Prostate gland (tissue), 2 donors: Measurements from ENCODE around the gene CD72.

Experiments used
- CTCF ChIP-seq, 4 experiments: fragments of 200-600 bp in 2 of 4; fragments of 450-650 bp in 2 of 4; sonication (generic) in 2 of 4; IDR thresholded peaks; 1 replicate in 3 of 4; 2 replicates in 1 of 4; pipeline ENCODE4 v1.5.1; 2016 to 2019; ENCODE audit warnings: antibody characterized with exemption in 4 of 4, mild to moderate bottlenecking in 2 of 4, moderate library complexity in 2 of 4
- POLR2AphosphoS5 ChIP-seq: sonication (generic); formaldehyde crosslinking; IDR thresholded peaks from one replicate; pipeline ENCODE4 v1.6.1; 2017; ENCODE audit warnings: antibody characterized with exemption

GRCh38 chr9:35598866-35599590, 19.2 kb downstream of the CD72 start:
- TF ChIP-seq CTCF (IDR thresholded peaks at IDR 0.05), result no peak
- no peak for TF ChIP-seq POLR2AphosphoS5
